Epithelial cell of esophagus (primary cell): ENCODE measurements around the gene REPS2.

Experiments used
- DNase-seq: peaks from one replicate; pipeline ENCODE4 v3.0.0; 2010; ENCODE audit warnings: low read depth
- H3K4me3 ChIP-seq: 2 replicates; pipeline ENCODE4 v1.5.1; 2011; ENCODE audit warnings: mild to moderate bottlenecking, low read length, control low read depth
- TF ChIP-seq, protein P1 (sequence below): IDR thresholded peaks from 2 replicates; pipeline ENCODE4 v1.5.1; 2011; ENCODE audit warnings: low read depth, mild to moderate bottlenecking, low read length, control low read depth, inconsistent platforms; ENCODE audit not compliant: insufficient read depth; ENCODE audit errors: missing control alignments

REPS2 gene

DNA sequence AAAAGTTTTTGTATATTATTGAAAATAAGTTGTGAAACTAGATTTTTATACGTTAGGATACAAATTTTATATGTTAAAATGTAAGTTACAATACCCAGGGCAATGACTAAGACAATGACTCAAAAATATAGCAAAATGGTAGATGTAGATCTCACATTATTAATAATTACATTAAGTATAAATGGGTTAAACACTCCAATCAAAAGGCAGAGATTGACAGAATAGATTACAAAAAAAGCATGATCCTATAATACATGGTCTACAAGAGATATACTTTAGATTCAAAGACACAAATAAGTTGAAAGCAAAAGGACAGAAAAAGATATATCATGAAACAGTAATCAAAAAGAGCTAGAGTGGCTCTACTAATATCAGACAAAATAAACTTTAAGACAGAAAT is 217.6 kb downstream of the REPS2 start:
- TF ChIP-seq, protein P1, sequence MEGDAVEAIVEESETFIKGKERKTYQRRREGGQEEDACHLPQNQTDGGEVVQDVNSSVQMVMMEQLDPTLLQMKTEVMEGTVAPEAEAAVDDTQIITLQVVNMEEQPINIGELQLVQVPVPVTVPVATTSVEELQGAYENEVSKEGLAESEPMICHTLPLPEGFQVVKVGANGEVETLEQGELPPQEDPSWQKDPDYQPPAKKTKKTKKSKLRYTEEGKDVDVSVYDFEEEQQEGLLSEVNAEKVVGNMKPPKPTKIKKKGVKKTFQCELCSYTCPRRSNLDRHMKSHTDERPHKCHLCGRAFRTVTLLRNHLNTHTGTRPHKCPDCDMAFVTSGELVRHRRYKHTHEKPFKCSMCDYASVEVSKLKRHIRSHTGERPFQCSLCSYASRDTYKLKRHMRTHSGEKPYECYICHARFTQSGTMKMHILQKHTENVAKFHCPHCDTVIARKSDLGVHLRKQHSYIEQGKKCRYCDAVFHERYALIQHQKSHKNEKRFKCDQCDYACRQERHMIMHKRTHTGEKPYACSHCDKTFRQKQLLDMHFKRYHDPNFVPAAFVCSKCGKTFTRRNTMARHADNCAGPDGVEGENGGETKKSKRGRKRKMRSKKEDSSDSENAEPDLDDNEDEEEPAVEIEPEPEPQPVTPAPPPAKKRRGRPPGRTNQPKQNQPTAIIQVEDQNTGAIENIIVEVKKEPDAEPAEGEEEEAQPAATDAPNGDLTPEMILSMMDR, result no peak
- no peak overlapping the region for H3K4me3 ChIP-seq
- no peak for DNase-seq

DNA sequence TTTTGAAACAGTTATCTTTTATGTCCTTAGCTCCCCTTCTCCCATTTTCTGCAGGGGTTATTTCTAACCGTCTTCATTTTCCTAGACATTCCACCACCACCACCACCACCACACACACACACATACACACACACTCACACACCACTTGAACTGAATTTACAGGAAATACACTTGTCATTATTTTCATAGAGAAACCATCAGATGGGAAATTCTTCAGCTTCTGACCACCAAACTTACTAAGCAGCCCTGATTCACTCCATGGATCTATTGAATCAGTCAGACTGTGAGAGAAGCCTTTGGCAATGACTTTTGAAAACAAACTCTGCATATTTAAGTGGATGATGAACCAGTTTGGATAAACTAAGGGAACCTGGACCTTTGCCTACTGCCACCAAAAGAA is 218.5 kb downstream of the REPS2 start:
- TF ChIP-seq, protein P1, result no peak
- DNase-seq, result no peak
- H3K4me3 ChIP-seq, result no peak overlapping the region

DNA sequence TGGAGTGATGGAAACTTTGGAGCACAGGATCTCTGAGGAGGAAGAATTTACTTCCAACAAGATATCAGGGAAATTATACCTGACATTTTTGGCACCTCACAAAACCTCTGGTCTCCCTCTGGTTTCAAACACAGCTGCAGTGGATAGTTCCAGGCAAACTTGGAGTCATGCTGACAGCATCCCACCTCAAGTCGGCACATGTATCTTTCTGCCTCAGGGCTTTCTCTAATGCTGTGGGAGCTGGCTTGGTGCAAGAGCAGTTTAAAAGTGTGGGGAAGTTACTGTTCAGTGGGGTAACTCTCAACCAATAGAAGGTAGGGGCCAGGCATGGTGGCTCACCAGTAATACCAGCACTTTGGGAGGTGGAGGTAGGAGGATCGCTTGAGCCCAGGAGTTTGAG is 221.5 kb downstream of the REPS2 start:
- TF ChIP-seq, protein P1, result no peak
- DNase-seq, result peak; percentile 58
- no peak overlapping the region for H3K4me3 ChIP-seq

DNA sequence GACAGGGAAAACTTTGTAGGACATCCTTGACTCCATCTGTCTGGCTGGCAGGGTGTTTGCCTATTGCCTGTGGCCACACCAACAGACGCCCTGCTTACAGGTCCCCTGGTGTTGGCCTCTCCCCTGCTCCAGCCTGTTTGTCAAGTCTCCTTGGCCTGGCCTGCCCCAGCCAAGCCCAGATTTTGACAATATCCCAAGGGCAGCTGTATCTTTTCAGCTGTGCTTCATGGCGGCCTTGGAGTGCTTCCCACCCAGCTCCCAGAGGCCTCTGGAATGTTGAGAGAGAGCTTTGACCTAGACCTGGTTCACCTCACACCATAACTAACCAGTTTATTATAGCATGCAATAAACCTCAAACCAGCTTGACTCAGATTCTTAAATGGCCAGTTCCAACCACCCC is 224.5 kb downstream of the REPS2 start:
- no peak for DNase-seq
- no peak overlapping the region for H3K4me3 ChIP-seq
- TF ChIP-seq, protein P1, result no peak

DNA sequence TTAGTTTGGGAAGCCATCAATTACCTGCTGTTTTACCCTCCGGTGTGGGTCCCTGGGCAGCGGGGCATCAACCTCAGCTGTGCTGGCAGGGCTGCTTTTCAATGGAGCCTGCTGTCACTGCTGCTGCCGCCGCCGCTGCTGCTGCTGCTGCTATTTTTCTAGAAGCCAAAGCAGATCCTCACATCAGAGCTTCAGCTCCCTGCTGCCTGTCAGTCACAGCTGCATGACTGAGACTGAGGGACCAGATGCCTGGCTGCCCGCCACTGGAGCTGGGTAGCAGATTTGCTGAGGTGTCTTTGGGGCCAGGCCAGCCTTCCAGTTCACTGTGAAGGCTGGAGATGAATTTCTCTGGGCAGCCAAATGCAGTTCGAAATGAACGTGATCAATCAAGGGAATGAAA is 228.2 kb downstream of the REPS2 start:
- DNase-seq, result no peak
- TF ChIP-seq, protein P1, result no peak
- no peak overlapping the region for H3K4me3 ChIP-seq

DNA sequence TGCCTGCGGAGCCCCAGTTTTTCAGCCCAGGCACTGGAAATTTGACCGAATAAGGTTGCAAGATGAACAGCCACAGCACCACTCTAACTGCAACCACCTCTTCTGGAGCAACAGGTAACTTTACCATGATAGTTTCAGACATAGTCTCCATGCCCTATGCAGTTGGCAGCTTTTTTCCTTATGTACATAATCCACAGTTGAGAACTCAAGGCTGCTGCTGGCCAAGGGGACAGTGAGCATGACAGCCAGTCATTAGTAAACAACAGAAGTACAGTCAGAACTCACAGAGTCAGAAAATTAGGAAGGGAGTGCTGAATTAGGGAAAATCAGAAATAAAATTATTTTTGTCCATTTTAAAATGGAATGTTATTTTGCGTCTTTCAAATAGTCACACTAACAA is 235.9 kb downstream of the REPS2 start:
- no peak overlapping the region for H3K4me3 ChIP-seq
- TF ChIP-seq, protein P1, result no peak
- no peak for DNase-seq

DNA sequence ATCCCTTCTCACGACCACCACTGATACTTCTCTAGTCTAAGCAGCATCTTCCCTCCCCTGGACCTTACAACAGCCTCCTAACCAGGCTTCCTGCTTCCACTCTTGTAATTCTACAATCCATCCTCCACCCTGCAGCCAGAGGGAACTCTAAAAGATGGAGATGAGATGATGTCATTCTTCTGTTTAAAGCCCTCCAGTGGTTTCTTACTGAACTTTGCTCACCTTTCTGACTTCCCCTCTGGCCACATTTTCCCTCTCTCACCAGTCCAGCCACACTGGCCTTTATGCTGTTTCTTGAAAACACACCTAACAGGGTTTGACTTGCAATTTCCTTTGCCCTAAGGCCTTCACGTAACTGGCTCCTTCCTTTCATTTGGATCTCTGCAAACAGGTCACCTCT is 237.1 kb downstream of the REPS2 start:
- TF ChIP-seq, protein P1, result no peak
- H3K4me3 ChIP-seq, result no peak overlapping the region
- DNase-seq, result no peak
